K562 (cell line): ENCODE results near the gene MIER2. TPM values are rescaled to one million over a fixed set of nuclear protein-coding genes. Genes with fewer than 3 reads are reported as not detected.
A peak's percentile ranks its signal among the peaks of the same experiment; 100 is the strongest.

Experiments
- CHD2 ChIP-seq: IDR thresholded peaks from 2 replicates; pipeline ENCODE4 v1.6.1; 2011; ENCODE audit warnings: low read depth, low read length
- GABPA ChIP-seq: fragments of 200-800 bp; sonication (Bioruptor generic); conservative IDR thresholded peaks from 2 replicates; pipeline ENCODE4 v1.6.1; 2016; ENCODE audit warnings: low read depth, missing genetic modification characterization, missing compliant biosample characterization
- HDGF ChIP-seq: fragments of 450-650 bp; IDR thresholded peaks from 2 replicates; pipeline ENCODE4 v1.6.1; 2016
- KHSRP ChIP-seq: fragments of 450-650 bp; IDR thresholded peaks from 2 replicates; pipeline ENCODE4 v1.6.1; 2017
- LEF1 ChIP-seq: fragments of 450-650 bp; IDR thresholded peaks from 2 replicates; pipeline ENCODE4 v1.6.1; 2016; ENCODE audit warnings: mild to moderate bottlenecking
- MTA3 ChIP-seq: fragments of 450-650 bp; formaldehyde crosslinking; IDR thresholded peaks from 2 replicates; pipeline ENCODE4 v1.6.1; 2017; ENCODE audit warnings: mild to moderate bottlenecking, borderline replicate concordance
- POLR3G ChIP-seq: IDR thresholded peaks from 2 replicates; pipeline ENCODE4 v1.6.1; 2011; ENCODE audit not compliant: insufficient read length, insufficient replicate concordance; ENCODE audit errors: extremely low read depth
- SP1 ChIP-seq: sonication (generic); formaldehyde crosslinking; IDR thresholded peaks from 2 replicates; pipeline ENCODE4 v1.8.1; 2022; ENCODE audit warnings: mild to moderate bottlenecking, missing genetic modification reagents
- SREBF2 ChIP-seq: sonication (generic); formaldehyde crosslinking; IDR thresholded peaks from 2 replicates; pipeline ENCODE4 v1.4.0; 2020; ENCODE audit warnings: mild to moderate bottlenecking, missing genetic modification reagents
- XRCC3 ChIP-seq: fragments of 450-650 bp; IDR thresholded peaks from 2 replicates; pipeline ENCODE4 v1.6.1; 2017; ENCODE audit warnings: mild to moderate bottlenecking, moderate library complexity
- ZFX ChIP-seq: sonication (generic); formaldehyde crosslinking; IDR thresholded peaks from 2 replicates; pipeline ENCODE4 v1.8.0; 2022; ENCODE audit warnings: mild to moderate bottlenecking, missing genetic modification reagents, moderate library complexity
- ZNF280B ChIP-seq: fragments of 250-450 bp; sonication (Bioruptor Pico); IDR thresholded peaks from 2 replicates; pipeline ENCODE4 v1.5.1; 2021; ENCODE audit warnings: mild to moderate bottlenecking
- ZNF507 ChIP-seq: conservative IDR thresholded peaks from 2 replicates; pipeline ENCODE4 v1.6.1; 2017; ENCODE audit warnings: missing genetic modification characterization, missing compliant biosample characterization
- ZNF584 ChIP-seq: fragments of 200-800 bp; sonication (Bioruptor generic); IDR thresholded peaks from 2 replicates; pipeline ENCODE4 v1.6.1; 2016; ENCODE audit warnings: low read depth, mild to moderate bottlenecking, missing genetic modification characterization, missing compliant biosample characterization
- polyA plus RNA-seq, 8 experiments: library from polyadenylated mRNA; depleted of rRNA in 4 of 8; stranded (reverse) in 5 of 8; unstranded in 3 of 8; fragments of >200 nt; fragmentation: Nextera tagmentation in 2 of 8; fragmentation: Illumina TruSeq in 1 of 8; extraction: Ambion mirVana in 2 of 8; extraction: Trizol in 1 of 8; gene quantifications; 2 replicates each; pipeline versions ENCODE4 v1.2.1 to v1.2.3, GENCODE V29; 2011 to 2014; ENCODE audit warnings: inconsistent platforms in 1 of 8, missing spikeins in 1 of 8
- total RNA-seq, 7 experiments: library from RNA; depleted of rRNA in 6 of 7; stranded (reverse); fragments of >200 nt in 6 of 7; fragmentation: Illumina TruSeq in 2 of 7; extraction: Trizol in 2 of 7; gene quantifications; 2 replicates each; pipeline versions ENCODE4 v1.2.1 to v1.2.3, GENCODE V29; 2011 to 2021; ENCODE audit warnings: low replicate concordance in 1 of 7
- TF ChIP-seq, protein P1 (sequence below): fragments of 450-650 bp; IDR thresholded peaks from 2 replicates; pipeline ENCODE4 v1.6.1; 2017; ENCODE audit warnings: mild to moderate bottlenecking, moderate library complexity
- TF ChIP-seq, protein P2 (sequence below): fragments of 450-650 bp; IDR thresholded peaks from one replicate; pipeline ENCODE4 v1.6.1; 2018; ENCODE audit warnings: mild to moderate bottlenecking, moderate library complexity; ENCODE audit not compliant: partially characterized antibody
- TF ChIP-seq, protein P3 (sequence below): IDR thresholded peaks from 3 replicates; pipeline ENCODE4 v1.6.1; 2011; ENCODE audit warnings: borderline replicate concordance, mild to moderate bottlenecking, moderate library complexity; ENCODE audit not compliant: insufficient read length; ENCODE audit errors: extremely low read depth

MIER2 gene
- total and polyA plus RNA-seq, 9 of the 15 experiments (the other 6 are each of a cell fraction or from before 2014, with no cell fraction given), result 0.46 to 34.7 (median 15.6) TPM

DNA sequence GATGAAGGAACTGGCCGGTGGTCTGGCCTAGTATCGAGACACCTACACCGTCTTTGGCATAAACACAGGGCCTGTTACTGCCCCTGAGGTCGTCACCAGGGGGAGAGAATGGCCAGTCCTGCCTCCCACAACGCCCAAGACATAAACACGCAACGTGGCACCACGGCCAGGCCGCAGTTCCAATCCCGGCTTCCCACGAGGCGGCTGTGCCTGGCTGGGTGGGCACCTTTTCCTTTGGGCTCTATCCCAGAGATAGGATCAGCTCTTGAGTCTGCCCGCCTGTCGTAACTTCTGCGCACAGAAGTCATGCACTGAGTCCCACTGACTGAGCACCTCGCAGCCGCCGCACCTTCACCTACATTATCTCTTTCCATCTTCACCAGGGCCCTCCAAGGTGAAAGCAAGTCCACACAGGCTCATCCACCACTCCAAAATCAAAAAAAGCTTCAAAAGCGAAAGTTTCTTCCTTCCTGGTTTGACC lies 1.1 kb downstream of the MIER2 start (continued):
- no peak for TF ChIP-seq ZNF280B (CRISPR knock-in tag)
- 0 out of 2 replicates have a peak, but pooled peaks have one; percentile 14 for TF ChIP-seq MTA3
- TF ChIP-seq, protein P1, sequence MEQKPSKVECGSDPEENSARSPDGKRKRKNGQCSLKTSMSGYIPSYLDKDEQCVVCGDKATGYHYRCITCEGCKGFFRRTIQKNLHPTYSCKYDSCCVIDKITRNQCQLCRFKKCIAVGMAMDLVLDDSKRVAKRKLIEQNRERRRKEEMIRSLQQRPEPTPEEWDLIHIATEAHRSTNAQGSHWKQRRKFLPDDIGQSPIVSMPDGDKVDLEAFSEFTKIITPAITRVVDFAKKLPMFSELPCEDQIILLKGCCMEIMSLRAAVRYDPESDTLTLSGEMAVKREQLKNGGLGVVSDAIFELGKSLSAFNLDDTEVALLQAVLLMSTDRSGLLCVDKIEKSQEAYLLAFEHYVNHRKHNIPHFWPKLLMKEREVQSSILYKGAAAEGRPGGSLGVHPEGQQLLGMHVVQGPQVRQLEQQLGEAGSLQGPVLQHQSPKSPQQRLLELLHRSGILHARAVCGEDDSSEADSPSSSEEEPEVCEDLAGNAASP, result no peak
- TF ChIP-seq KHSRP, result no peak
- TF ChIP-seq HDGF, result 0 out of 2 replicates have a peak, but pooled peaks have one; percentile 10
- TF ChIP-seq SP1 (CRISPR knock-in tag), result no peak
- TF ChIP-seq, protein P2, sequence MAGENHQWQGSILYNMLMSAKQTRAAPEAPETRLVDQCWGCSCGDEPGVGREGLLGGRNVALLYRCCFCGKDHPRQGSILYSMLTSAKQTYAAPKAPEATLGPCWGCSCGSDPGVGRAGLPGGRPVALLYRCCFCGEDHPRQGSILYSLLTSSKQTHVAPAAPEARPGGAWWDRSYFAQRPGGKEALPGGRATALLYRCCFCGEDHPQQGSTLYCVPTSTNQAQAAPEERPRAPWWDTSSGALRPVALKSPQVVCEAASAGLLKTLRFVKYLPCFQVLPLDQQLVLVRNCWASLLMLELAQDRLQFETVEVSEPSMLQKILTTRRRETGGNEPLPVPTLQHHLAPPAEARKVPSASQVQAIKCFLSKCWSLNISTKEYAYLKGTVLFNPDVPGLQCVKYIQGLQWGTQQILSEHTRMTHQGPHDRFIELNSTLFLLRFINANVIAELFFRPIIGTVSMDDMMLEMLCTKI, result no peak
- TF ChIP-seq SREBF2 (CRISPR knock-in tag), result no peak
- no peak for TF ChIP-seq ZNF584 (CRISPR knock-in tag)
- TF ChIP-seq ZFX (CRISPR knock-in tag), result peak; percentile 54; the same call in 1 of the 2 replicates
- TF ChIP-seq, protein P3, sequence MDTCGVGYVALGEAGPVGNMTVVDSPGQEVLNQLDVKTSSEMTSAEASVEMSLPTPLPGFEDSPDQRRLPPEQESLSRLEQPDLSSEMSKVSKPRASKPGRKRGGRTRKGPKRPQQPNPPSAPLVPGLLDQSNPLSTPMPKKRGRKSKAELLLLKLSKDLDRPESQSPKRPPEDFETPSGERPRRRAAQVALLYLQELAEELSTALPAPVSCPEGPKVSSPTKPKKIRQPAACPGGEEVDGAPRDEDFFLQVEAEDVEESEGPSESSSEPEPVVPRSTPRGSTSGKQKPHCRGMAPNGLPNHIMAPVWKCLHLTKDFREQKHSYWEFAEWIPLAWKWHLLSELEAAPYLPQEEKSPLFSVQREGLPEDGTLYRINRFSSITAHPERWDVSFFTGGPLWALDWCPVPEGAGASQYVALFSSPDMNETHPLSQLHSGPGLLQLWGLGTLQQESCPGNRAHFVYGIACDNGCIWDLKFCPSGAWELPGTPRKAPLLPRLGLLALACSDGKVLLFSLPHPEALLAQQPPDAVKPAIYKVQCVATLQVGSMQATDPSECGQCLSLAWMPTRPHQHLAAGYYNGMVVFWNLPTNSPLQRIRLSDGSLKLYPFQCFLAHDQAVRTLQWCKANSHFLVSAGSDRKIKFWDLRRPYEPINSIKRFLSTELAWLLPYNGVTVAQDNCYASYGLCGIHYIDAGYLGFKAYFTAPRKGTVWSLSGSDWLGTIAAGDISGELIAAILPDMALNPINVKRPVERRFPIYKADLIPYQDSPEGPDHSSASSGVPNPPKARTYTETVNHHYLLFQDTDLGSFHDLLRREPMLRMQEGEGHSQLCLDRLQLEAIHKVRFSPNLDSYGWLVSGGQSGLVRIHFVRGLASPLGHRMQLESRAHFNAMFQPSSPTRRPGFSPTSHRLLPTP, result no peak
- TF ChIP-seq CHD2, result no peak
- no peak for TF ChIP-seq POLR3G
- TF ChIP-seq XRCC3, result no peak
- TF ChIP-seq GABPA, result no peak
- no peak for TF ChIP-seq ZNF507
- TF ChIP-seq LEF1, result 0 out of 2 replicates have a peak, but pooled peaks have one; percentile 23
